Activated CD4-positive, alpha-beta T cell treated with anti-CD3 and anti-CD28 coated beads, Interleukin-2, Interleukin-6, amounts not matched to agents 100 ng/mL and 50 ng/mL, durations not matched to agents 16 hours and 8 hours (primary cell): ENCODE data around the gene STC2.

Experiments
- DNase-seq: peaks from one replicate; pipeline ENCODE4 v3.0.0-alpha.2; 2020

Gene STC2

GRCh38 chr5:173311818-173312585 lies 16.2 kb downstream of the STC2 start:
- no peak for DNase-seq

DNA sequence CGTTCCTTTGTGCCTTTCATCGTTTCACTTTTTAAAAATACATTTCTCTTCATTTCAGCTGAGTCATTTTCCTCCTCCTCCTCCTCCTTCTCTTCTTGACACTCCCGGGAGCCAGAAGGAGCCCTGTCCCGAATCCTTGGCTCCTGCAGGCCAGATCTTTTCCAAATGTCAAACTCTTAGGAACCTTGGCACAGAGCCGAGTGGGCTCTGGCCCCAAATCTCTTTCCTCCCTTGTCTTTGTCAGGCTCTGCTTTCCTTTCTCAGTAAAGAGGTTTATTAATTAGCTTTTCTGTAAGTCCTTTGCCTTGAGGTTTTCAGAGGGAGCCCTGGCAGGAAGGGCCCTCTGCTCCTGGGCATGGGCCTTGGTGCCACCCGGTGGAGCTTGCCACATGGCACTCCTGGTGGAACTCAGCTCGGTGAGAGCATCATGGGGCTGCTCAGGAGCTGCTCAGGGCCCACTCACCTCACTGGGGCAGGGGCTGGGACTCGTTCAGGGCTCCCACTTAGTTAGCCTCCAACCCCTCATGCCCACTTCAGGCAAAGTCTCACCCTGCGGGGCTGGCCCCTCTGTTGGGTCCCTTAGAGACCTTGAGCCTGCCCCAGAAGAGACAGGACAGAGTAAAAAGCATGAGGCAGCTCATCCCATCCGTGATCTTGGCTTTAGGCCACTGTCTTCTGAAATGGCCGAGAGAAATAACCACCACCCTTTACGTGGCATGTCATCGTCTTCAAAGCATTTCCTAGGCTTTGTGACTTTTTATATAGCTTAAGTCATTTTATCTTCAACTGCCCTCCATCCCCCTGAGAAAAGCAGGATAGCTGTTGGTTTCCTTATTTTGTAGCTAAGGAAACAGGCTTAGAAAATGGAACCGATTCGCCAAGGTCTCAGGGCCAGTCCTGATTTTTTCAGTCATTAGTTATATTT lies 17.1 kb downstream of the STC2 start:
- no peak for DNase-seq

DNA sequence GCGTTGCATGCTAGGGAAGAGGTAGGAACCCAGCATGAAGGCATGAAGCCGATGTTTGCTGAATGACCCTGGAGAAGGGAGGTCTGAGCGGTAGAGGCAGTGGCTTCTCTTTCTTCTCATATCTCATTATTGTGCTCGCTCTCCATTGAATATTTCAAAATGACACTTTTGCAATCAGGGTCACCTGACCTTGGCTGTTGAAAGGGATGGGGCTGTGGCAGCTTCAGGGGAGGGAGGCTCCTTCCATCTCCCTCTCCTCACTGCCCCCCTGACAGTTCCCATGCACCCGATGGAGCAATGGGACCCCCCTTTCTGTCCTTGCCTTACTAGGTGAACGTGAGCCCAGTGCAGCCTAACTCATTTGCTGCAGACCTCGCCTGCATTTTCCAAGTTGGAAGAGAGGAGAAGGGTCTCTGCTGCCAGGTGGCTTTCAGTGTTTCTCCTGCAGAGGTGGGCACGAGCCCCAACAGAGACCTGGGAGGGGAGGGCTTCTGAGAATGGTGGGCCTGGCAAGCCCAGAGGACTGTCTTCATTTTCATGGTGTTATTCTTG lies 17.9 kb downstream of the STC2 start:
- no peak for DNase-seq

DNA sequence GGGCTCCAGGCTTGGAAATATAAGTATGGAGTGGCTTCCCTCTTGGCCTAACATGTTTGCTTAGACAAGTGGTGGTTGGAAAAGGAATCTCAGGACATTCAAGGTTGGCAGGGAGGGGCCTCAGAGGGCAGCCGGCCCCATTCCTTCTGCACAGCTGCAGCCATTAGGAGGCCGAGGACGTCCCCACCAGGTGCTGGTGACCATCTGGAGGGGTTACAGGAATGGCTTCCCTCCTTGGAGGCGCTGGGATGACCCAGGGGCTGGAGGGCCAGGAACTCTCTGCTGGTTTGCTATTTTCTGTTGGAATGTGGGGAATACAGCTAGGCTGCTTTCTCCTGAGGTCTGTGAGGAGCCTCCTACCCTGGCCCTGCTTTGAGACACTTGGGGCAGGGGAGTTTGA lies 18.5 kb downstream of the STC2 start:
- no peak for DNase-seq

DNA sequence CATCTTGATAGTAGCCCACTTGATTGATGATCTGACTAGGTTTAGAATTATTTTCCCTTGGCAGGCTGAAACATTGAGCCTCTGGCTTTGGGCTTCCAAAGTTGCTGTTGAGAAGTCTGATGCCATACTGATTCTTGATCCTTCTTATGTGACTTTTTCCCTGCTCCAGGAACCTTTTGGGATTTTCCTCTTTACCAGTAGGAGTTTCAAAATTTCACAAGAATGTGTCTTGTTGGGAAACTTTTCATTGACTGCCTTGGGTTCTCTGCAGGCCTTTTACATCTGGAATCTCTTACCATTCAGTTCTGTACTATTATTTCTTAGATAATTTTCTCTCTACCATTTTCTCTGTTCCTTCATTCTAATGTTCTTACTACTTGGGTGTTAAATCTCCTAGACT lies 20.0 kb downstream of the STC2 start:
- no peak for DNase-seq

DNA sequence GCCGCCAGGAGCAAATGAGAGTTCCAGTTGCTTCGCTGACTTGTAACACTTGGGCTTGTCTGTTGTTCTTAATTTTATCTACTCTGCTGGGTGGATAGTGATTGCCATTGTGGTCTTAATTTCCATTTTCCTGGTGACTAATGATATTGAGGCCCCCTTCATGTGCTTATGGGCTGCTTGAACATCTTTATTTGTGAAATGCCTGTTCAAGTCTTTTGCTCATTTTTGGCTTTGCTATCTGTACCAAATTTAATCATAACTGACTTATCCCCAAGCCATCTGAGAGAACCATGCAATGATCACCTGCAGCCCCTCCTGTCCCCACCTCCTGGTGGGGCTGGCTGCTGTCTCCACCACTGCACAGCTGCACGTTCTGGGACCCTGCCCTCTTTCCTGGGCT lies 20.5 kb downstream of the STC2 start:
- no peak for DNase-seq

- no peak for DNase-seq
Observed at GRCh38 chr5:173306695-173307094, 21.5 kb downstream of the STC2 start.

GRCh38 chr5:173304591-173304988 lies 23.6 kb downstream of the STC2 start:
- no peak for DNase-seq

DNA sequence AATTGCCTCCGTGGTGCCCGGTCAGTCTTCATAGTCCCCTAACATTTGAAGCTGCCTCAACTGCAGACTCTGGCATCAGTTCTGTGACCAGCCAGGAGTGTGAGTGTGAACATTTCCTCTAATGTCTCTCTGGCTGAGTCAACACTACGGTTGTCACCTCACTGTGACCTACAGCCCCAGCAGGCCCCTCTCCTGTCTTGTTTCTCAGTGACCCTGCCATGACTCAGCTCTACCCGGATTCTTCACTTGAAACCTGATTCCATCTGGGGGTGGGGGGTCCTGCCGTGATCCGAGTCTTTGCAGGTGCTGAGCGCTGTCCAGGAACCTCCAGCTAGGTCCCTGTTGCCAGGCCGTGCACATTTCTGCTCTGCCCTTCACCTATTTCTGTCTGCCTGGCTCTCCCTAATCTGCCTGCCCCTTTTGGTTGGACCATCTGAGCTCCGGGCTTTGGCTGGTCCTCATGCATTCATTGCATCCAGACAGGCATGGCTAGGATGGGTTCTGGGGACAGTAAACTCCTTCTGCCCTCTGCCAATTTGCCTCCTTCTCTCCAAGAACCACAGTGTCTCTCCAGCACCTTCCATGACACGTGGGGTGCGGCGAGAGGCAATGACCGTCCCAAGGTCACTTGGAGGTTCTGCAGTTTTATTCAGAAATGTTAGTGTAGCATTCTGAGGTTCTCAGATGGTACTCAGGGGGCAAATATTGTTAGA lies 24.2 kb downstream of the STC2 start:
- no peak for DNase-seq

DNA sequence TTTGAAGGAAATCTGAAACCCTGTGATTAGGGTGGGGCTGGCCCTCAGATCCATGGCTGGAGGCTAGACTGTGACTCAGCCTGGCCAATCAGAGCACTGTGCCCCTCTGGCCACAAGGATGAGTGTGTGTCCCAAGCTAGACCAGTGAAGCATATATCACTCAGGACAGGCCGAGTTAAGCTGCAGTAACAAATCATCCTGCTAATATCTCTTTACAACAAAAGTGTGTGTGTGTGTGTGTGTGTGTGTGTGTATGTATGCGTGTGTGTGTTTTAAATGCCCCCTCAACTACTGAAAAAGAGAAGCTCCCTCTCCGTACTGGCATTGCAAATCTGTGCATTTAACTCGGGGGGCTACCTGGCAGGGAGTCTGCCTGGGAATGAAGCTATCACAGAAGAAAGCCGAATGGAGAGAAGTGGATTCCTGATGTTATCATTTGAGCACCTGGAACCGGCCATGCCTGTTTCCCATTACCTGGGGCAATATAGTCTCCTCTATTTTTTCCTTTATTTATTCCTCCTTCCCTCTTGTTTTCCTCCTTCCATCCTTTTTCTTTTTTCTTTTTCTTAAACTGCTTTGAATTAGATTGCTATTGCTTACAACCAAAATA lies 25.6 kb downstream of the STC2 start:
- no peak for DNase-seq

DNA sequence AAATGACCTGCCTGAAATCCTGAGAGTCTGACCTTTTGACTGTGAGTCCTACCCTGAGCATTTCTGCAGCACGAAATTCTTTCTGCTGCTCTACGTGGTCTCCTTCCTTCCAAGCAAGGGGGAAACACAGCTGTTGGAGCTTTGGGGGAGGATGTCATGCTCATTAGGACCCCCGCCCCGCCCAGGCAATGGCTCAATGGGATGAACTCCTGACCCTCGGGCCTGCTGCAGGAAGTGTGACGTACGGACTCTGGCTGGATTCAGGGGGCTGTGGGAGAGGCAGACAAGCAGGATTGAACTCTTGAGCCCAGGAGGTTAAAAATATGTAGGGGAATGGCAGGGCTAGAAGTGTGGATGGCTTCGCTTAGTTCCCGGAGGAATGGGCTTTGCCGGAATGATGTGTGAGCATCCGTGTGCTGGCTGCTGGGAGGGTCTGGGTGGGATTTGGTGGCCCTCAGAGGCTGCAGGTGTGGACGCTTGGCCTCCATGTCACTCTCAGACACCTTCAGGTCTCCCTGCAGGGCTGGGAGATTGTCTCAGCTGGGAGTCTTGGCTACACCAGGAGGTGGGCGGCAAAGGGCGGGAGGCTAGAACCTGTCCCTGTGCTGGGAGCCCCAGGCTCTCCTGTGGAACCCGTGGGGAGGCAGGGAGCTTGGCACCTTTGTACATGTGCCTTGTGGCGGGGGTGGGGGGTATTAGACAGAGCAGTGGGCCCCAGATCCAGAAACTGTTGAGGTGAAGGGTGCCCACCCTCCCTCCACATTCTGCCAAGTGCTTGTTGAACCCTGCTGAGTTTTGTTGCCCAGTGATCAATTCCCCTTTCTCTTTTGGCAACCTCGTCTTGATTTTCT lies 26.3 kb downstream of the STC2 start:
- no peak for DNase-seq

DNA sequence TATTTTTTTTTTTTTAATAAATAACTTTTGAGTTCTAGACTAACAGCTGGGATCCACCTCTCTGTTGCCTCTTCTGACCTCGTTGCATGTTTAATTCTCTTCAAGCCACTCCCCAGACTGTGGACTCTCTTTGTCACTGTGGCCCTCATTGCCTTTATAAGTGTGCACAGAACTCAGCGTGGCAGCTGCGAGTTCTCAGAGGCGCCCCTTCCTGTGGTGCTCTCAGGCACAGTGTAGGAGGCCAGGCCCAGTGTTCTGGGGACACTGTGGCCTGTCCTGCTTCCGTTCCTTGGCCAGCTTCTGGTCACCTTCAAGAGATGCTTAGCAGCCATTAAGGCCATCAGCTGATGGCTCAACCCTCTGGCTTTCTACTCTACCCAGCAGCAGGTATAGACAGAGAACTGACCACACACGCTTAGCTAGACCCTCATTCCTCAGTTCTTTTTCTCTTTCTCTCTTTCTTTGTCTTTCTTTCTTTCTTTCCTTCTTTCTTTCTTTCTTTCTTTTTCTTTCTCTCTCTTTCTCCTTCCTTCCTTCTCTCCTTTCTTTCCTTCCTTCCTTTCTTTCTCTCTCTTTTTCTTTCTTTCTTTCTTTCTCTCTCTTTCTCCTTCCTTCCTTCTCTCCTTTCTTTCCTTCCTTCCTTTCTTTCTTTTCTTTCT lies 27.7 kb downstream of the STC2 start:
- DNase-seq = no peak

- DNase-seq = no peak
Observed at GRCh38 chr5:173299820-173300219, 28.4 kb downstream of the STC2 start.

GRCh38 chr5:173298213-173298926 lies 29.8 kb downstream of the STC2 start:
- DNase-seq = no peak

DNA sequence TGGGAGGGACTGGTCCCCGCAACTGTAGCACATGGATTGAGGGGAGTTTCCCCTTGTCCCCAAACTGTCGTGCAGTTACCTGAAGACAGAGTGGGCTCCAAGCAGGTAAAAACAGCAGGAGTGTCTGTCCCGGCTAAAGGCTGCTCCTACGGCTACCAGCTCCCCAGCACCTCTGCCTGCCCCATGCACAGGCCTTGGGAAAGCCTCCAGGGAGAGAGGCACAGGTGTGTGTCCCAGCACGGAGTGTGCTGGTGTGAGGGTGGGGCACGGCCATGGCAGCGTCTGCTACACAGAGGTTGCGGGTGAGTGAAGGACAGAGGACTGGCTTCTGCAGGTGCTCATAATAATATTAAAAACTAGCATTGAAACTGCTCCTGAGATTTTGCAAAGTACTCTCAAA lies 30.4 kb downstream of the STC2 start:
- DNase-seq = no peak

- no peak for DNase-seq
Observed at GRCh38 chr5:173296737-173297676, 31.2 kb downstream of the STC2 start.

- DNase-seq = no peak
Observed at GRCh38 chr5:173295796-173296195, 32.4 kb downstream of the STC2 start.

DNA sequence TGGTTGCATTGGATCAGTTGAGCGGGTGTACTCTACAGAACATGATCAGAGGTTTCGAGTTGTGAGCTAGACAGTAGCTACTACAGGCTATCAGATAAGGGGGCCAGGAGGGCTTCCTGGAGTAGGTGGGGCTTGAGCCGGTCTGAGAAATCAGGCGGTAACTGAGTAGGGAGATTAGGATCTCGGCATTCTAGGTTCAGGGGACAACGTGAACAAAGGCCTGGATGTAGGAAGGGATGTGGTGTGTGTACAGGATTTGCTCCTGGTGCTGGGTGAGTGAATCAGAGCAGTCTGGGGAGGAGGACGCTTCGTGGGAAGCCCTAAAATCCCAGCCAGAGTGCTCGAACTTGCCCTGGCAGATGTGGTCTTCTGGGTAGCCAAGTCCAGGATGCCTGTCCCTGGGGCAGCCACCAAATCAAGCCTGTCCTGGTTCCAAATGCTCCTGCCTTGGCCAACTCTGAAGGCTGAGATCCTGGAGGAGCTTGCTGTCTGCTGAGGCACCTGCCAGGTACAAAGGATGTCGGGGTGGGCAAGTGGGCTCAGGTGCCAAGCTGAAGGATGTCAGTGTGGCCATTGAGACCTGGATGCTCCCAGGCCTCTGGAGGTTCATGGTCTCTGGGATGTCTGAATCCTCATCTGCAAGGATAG lies 33.4 kb downstream of the STC2 start:
- DNase-seq = no peak
